Activated naive CD4-positive, alpha-beta T cell (primary cell): ENCODE results near the gene RPRD1A.
"Not testable (repeated sequence)": the region's sequence is repeated elsewhere in the genome, so short reads cannot be mapped to it uniquely, and the experiment has no call there.

ENCODE experiments used
- DNase-seq, 4 experiments: peaks; one replicate each; lab custom pipeline; 2025; lab: John Stamatoyannopoulos, UW

Gene RPRD1A

GRCh38 chr18:36067055-36067957 lies at the start of gene RPRD1A:
Gene RPRD1A (minus strand): TSS chr18:36067559. CDS start chr18:36067404, 155 bp downstream.
- peak; percentile 82 to 95 (median 91) for DNase-seq

DNA sequence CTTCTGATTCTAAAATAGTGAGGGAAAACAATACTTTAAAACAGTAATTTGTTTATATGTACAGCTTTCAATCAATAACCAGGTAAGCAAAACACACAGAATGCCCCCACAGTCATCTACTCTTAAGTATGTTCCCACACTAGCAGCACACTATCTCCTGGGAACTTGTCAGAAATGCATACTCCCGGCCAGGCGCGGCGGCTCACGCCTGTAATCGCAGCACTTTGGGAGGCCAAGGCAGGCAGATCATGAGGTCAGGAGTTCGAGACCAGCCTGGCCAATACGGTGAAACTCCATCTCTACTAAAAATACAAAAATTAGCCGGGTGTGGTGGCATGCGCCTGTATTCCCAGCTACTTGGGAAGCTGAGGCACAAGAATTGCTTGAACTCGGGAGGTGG lies 49.4 kb upstream of the RPRD1A start:
- not testable (repeated sequence) for DNase-seq

DNA sequence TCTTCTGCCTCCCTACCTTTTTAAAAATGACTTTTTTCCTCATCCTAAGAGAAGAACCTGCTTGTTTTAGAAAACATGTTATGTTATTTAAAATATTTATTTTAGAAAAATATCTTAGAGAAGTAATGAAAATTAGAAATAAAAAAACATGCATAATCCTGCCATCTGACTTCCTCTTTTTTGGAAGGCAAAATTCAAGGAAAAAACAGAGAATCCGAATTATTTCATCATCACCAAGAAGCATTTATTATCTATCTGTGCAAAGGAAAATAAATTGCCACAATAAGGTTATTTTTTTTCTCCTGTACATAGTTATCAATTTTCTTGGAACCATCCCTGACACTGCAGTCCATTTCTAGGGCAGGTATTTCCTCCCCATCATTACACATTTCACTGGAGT lies 47.4 kb upstream of the RPRD1A start:
- no peak for DNase-seq

GRCh38 chr18:36114251-36114650 lies 46.9 kb upstream of the RPRD1A start:
- DNase-seq, result no peak

- DNase-seq, result no peak
Observed at GRCh38 chr18:36112302-36112701, 44.9 kb upstream of the RPRD1A start.

DNA sequence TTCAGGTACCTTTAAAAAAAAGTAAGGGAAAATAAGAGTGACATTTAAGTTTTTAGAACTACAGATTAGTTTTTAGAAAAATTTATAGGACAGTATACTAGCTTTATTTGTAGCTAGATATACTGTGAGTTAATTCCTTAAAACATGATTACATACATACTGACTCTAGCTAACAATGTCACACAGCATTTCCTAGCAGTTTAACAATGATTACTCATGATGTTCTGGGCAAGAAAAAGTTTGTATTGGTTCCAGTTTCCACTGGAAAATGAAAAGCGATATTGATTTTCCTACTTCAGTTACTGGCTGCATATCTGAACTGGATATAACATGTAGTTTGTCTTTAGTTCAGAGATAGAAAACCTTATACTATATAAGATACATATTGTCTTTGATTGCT lies 42.4 kb upstream of the RPRD1A start:
- no peak for DNase-seq

GRCh38 chr18:36108601-36109000 lies 41.2 kb upstream of the RPRD1A start:
- no peak for DNase-seq

GRCh38 chr18:36108196-36108595 lies 40.8 kb upstream of the RPRD1A start:
- DNase-seq, result no peak

DNA sequence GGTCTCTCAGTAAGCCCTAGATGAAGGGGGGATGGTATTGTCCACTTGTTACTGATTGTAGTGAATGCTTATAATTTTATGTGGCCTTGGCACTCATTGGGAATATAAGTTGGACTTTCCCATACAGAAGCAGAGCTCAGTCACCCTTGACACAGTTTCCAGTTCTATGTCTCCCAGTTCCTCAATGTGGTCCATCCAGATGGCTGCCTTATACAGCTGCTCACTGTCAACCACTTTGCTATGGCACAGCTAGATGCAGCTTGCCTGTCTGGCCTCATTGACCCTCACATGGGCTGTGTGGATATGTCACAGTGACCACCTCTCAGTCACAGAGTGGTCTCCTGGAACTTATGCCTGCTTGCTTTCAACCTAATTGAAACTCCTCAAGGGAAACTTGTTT lies 40.1 kb upstream of the RPRD1A start:
- no peak for DNase-seq

DNA sequence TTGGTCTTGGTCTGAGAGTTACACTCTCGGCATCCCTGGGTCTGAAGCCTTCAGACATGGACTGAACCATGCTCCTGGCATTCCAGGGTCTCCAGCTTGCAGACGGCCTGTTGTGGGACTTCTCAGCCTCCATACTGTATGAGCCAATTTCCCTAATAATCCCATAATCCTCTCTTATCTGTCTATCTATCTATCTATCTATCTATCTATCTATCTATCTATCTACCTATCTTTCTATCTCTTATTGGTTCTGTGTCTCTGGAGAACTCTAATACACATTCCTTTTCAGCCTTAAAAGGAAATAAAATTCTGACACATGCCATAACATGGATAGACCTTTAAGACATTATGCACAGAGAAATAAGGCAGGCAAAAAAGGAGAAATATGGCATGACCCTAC lies 37.4 kb upstream of the RPRD1A start:
- no peak for DNase-seq

GRCh38 chr18:36101943-36102342 lies 34.6 kb upstream of the RPRD1A start:
- no peak for DNase-seq

DNA sequence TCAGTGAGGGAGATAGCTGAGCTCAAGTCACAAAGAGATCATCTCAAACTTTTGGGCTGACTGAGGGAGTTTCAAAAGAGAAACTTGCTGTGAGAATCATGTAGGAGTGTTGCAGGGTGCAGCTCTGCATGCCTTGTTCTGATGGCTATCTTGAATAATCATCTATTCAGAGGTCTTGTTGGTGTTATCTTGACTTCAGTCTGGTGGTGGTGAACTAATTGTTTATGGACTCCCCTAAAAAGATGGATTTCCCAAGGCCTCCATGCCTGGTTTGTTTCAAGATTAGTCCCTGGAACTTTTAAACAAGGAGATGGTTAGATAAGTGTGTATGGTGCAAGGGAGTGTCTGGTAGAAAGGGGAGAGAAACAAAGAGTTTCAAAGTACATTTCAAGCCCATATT lies 32.0 kb upstream of the RPRD1A start:
- DNase-seq, result no peak

- DNase-seq, result no peak
Observed at GRCh38 chr18:36096955-36097354, 29.6 kb upstream of the RPRD1A start.

DNA sequence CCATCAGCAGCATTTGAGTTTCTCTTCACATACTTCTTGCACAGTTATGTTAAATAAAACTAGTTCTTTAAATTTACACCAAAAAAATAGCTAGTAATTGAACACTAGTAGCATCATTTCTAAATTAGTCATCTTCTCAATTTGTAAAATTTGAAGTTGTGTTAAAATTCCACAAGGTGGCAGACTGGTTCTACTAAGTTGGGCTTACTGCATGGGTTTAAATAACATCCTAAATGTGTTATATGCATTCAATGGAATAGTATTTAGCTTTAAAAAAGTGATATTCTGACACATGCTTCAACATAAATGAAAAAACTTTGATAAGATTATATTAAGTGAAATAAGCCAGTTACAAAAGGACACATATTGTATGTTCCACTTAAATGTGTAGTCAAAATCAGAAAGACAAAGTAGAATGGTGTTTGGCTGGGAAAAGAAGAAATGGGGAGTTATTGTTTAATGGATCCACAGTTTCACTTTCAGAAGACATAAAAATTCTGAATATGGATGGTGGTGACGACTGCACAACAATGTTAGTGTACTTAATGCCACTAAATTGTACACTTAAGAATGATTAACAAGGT lies 28.7 kb upstream of the RPRD1A start:
- DNase-seq, result no peak

DNA sequence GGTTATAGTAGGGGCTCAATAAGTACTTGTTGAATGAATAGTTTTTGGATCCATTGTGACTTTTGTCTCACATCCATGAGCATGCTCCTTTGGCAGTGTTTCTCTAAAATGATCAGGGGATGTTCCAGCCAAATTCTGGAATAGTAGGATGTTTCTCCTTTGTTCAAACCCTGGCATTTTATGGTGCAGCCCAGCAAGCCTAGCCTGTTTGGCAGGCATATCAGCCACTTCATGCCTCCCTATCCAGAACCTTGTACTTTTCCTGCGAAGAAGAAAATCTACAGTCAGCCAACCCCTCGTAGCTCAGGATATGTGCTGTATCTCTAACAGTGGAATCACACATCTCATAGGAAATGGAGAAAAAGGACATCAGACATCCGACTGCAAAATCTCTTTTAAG lies 27.1 kb upstream of the RPRD1A start:
- DNase-seq, result no peak

DNA sequence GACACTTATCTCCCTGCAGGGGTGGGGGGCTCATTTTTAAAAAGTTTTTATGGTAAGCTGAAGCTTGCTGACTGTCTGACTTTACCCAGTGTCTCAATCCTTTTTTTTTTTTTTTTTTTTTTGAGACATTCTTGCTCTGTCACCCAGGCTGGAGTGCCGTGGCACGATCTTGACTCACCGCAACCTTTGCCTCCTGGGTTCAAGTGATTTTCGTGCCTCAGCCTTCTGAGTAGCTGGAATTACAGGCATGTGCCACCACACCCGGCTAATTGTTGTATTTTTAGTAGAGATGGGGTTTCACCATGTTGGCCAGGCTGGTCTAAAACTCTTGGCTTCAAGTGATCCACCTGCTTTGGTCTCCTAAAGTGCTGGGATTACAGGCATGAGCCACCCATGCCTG lies 24.8 kb upstream of the RPRD1A start:
- not testable (repeated sequence) for DNase-seq

DNA sequence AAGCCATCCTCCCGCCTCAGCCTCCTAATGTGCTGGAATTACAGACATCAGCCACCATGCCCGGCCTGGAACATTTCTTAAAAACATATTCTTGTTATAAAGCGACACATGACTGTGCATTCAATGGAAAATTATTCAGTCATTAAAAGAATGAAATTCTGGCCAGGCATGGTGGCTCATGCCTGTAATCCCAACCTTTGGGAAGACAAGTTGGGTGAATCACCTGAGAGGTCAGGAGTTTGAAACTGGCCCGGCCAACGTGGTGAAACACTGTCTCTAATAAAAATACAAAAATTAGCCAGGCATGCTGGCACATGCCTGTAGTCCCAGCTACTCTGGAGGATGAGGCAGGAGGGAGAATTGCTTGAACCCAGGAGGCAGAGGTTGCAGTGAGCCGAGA lies 21.6 kb upstream of the RPRD1A start:
- no peak for DNase-seq

DNA sequence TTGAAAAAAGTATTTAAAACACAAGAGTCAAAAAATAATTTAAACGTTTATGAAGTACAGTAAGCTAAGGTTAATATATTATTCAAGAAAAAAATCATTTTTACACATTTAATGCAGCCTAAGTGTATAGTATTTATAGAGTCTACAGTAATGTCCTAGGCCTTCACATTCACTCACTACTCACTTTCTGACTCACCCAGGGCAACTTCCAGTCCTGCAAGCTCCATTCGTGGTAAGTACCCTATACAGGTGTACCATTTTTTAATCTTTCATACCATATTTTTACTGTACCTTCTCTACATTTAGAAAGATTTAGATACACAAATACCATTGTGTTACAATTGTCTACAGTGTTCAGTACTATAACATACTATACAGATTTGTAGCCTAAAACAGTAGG lies 20.9 kb upstream of the RPRD1A start:
- no peak for DNase-seq

GRCh38 chr18:36086186-36086585 lies 18.8 kb upstream of the RPRD1A start:
- DNase-seq, result no peak

- DNase-seq, result no peak
Observed at GRCh38 chr18:36085195-36085594, 17.8 kb upstream of the RPRD1A start.

DNA sequence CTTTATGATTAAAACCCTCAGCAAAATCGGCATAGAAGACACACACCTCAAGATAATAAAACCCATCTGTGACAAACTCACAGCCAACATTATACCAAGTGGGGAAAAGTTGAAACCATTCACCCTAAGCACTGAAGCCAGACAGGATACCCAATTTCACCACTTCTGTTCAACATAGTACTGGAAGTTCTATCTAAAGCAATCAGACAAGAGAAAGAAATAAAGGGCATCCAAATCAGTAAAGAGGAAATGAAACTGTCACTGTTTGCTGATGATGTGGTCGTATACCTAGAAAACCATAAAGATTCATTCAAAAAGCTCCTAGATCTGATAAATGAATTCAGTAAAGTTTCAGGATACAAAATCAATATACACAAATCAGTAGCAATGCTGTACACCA lies 16.4 kb upstream of the RPRD1A start:
- no peak for DNase-seq

- not testable (repeated sequence) for DNase-seq
Observed at GRCh38 chr18:36081118-36081517, 13.8 kb upstream of the RPRD1A start.

DNA sequence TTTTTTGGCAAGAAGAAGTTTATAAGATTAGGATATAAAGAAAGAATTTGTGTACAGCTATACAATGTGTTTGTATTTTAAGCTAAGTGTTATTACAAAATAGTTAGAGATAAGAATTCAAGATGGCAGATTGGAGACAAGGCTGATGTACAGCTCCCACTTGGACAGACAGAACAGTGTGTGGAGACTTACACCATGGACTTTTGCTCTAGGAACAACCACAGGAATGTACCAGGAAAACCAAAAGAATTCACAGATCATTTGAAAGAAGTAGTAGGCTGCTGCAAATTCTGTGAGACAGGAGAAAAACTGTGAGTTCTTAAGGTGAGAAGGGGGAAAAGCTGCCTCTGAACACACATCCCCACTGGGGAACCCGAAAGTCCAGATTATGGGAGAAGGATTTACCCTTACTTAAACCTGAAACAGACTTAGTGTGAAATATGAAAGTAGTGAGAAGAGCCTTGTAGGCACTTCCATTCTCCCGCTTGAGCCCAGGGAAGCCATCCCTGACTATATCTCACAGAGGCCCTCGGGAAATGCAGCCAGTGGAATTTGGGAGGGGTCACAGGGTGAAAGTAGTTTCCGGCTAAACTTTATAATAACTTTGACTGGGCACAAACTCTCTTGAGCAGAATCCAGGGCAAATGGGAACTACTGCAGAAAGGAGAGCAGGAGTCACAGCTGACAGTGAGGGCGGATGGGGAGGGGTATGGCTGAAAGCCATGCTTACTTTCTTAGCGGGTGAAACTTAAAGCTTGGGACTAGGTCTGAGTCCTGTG lies 11.6 kb upstream of the RPRD1A start:
- DNase-seq, result no peak
